Ovary (tissue), 3 donors: ENCODE data around the gene FBXO11.

ENCODE experiments used
- CTCF ChIP-seq, 3 donors: fragments of 450-650 bp in 2 of 3; fragments of 200-600 bp in 1 of 3; IDR thresholded peaks; one replicate each; pipeline versions ENCODE4 v1.5.1 to v1.8.0; 2016 to 2022; ENCODE audit warnings: antibody characterized with exemption in 3 of 3, mild to moderate bottlenecking in 1 of 3
- EP300 ChIP-seq: sonication (generic); formaldehyde crosslinking; IDR thresholded peaks from one replicate; pipeline ENCODE4 v1.6.1; 2017; ENCODE audit warnings: antibody characterized with exemption
- POLR2A ChIP-seq: fragments of 450-650 bp; IDR thresholded peaks from one replicate; pipeline ENCODE4 v1.6.1; 2017; ENCODE audit warnings: antibody characterized with exemption, mild to moderate bottlenecking, moderate library complexity
- donor health status: DM: no; HTN: no; CAD: no.

GRCh38 chr2:47785986-47786385 is 120.3 kb downstream of the FBXO11 start:
- TF ChIP-seq CTCF (IDR thresholded peaks at IDR 0.05) (no peak), EP300 (no peak), POLR2A (no peak)
